GM18867 (cell line): ENCODE data around the gene SLC8A1.
"Not testable (repeated sequence)": the region's sequence is repeated elsewhere in the genome, so short reads cannot be mapped to it uniquely, and the experiment has no call there.

ENCODE experiments used
- ATAC-seq: cut with Tn5 transposase; IDR thresholded peaks from one replicate; pipeline ENCODE4 v1.9.1; 2021; ENCODE audit warnings: mild to moderate bottlenecking, moderate library complexity; ENCODE audit not compliant: unreplicated experiment

SLC8A1 gene

GRCh38 chr2:40093021-40093675, 358.7 kb downstream of the SLC8A1 start:
- no peak for ATAC-seq

- ATAC-seq: no peak
Observed at GRCh38 chr2:40090044-40090443, 361.8 kb downstream of the SLC8A1 start.

DNA sequence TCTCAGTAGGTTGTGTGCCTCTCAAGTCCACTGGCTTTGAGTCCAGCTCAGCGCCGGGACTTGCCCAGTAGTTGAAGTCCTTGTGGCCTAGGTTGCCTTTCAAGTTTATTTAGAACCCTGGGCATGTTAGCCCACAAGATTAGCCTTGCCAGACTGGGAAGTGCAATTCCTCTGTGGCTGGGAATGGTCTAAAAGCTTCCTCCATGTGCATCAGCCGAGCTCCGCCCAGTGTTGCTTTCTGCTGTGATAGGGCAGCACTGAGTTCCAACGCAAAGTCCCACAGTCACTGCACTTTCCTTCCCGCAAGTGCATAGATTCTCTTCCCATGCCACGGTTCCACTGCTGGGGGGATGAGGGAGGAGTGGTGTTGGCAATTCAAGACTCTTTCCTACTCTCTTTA, 364.0 kb downstream of the SLC8A1 start:
- no peak for ATAC-seq

DNA sequence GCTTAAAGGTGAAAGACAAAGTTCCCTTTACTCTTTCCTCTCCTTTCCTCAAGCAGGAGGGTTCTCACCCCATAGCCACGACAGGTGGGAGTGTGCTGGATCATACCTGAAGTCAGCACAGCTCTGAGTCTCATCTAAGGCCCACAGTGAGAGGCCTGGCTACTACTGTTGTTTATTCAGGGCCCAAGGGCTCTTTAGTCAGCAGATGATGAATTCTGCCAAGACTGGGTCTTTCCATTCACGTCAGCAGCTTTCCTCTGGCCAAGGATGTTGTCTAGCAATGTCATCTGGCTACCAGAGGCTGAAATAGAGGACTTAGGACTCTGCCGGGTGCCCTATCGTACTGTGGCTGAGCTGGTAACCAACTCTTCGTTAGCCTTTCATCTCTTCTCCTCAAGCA, 364.5 kb downstream of the SLC8A1 start:
- no peak for ATAC-seq

GRCh38 chr2:40085786-40086185, 366.1 kb downstream of the SLC8A1 start:
- ATAC-seq: no peak

GRCh38 chr2:40073336-40073735, 378.6 kb downstream of the SLC8A1 start:
- ATAC-seq: not testable (repeated sequence)

GRCh38 chr2:40072442-40073232, 379.3 kb downstream of the SLC8A1 start:
- no peak for ATAC-seq

DNA sequence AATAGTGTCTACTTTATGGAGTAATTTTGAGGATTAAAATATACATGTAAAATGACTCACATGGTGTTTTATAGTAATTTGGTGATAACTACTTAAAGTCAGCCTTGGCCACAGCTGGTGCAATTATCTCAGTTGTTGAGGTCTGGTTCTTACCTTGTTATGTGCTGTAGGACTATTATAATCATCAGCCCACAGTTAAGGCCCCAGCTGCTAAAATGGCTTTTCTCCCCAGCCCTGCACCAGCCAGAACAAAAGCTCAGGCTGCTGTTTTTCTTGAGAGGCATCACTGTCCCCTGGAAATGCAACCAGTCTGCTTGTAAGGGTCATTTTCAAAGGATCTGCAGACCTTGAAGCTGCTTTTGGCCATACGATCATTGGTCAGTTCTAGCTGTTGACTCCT, 389.5 kb downstream of the SLC8A1 start:
- ATAC-seq: no peak

DNA sequence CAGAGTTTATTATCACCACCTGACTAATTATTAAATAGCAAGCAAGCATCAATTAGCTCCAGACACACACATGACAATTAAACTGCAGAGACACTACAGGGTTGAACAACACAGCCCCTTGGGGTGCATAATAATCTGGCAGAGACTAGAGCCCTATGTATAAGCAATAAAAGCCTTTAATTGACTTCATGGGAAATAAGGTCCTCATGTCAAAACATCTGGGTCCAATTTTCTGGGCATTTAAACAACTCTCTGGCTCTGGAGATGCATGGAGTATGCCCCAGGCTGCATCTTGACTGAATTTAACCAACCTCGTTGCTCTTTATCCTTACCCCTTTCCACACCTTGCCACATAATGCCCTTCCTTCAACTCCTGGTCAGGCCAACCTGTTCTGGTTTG, 402.1 kb downstream of the SLC8A1 start:
- no peak for ATAC-seq

DNA sequence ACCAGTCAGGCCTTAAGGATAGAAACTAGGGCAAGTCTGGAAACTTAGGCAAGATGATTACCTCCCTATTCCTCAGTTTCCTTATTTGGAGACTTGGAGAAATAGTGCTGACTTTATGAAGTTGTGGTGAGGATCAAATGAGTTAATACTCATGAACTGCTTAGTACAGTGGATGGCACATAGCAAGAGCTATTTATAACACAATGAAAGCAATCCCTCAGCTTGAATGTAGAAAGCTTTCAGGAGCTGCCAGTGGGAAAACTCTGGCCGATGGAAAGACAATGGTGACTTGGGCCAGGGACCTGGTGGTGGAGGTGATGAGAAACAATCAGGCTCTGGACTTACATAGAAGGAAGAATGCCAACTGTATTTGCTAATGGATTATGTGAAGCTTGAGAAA, 403.4 kb downstream of the SLC8A1 start:
- no peak for ATAC-seq

DNA sequence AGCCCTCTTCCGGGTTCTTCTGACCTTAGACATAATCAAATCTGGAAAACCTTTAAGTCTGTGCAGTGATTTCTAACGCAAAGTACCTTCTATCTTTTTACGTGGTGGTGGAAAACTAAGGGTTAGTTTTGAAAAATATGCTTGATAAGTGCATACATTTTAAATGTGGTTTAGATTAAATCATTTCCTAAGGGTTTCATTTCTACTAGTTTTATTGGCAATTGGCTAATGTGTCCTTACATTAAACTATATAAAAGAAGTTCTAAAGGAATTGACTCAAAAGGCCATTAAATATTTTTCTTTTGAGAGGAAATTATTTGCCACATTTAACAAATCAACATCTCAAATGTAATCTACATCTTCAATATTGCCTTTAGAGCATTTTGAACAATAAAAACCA, 404.5 kb downstream of the SLC8A1 start:
- no peak for ATAC-seq
